ENCODE measurements around the gene ITGAV. TPM values are rescaled to one million over a fixed set of nuclear protein-coding genes. Genes with fewer than 3 reads are reported as not detected.

ITGAV gene
- total and polyA plus RNA-seq, 2 of the 4 experiments (the other 2 are of a cell fraction) = 45.8 to 181 TPM

DNA sequence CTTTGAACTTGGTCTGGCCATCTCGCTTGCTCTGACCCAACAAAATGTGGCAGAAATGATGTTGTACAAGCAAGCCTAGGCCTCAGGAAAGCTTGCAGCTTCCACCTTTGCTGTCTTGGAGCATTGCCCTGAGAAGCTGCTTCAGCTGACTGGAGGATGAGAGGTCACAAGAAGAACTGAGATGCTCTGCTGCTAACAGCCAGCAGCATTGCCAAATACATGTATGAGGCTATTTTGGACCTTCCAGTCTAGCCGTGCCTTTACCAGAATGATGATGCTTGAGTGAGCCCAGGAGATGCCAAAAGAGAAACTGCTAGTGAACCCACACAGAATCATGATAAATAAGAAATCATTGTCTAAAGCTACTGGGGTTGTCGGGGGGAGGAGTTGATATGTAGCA, 13.2 kb upstream of the ITGAV start:
- Histone ChIP-seq H3K18ac (ENCODE audit: low read depth, low read length) (no peak overlapping the region), H3K9me1 (ENCODE audit: insufficient read depth, low read length) (no peaks in the 10 kb centered on the region), H2BK120ac (ENCODE audit: low read depth, low read length) (peak overlapping the region; percentile 5; the same call in 1 of the 2 replicates), H3K79me1 (ENCODE audit: low read depth in 1 of 2, low read length in 2 of 2) (peaks cover 0 to 2% of the 10 kb centered on the region in 2 experiments; a peak in 1 of 4 replicates), H3K9me3 (ENCODE audit: control insufficient read depth, insufficient read depth, low read length) (no peaks in the 10 kb centered on the region), H3K9ac (ENCODE audit: low read depth, low read length) (no peak overlapping the region), H3K4me2 (ENCODE audit: low read depth, low read length) (no peak overlapping the region), H2AFZ (replicated peaks; ENCODE audit: low read length, poor library complexity) (no peak overlapping the region), H3K14ac (replicated peaks; ENCODE audit: low read depth, low read length) (no peak overlapping the region), H2BK20ac (ENCODE audit: low read depth, low read length) (no peak overlapping the region), H3K4me3 (ENCODE audit: insufficient read depth, low read depth, low read length) (no peak overlapping the region), H3K36me3 (ENCODE audit: control insufficient read depth, insufficient read depth, low read length) (no peaks in the 10 kb centered on the region), H3K56ac (ENCODE audit: extremely low read depth, insufficient read depth, low read length) (no peak overlapping the region), H3K23ac (ENCODE audit: low read depth, low read length) (no peak overlapping the region), H3K27me3 (ENCODE audit: control insufficient read depth, insufficient read depth, low read length) (no peaks in the 10 kb centered on the region), H2BK5ac (ENCODE audit: low read depth, low read length, poor library complexity, severe bottlenecking) (no peak overlapping the region), H4K8ac (ENCODE audit: low read depth in 2 of 2, low read length in 2 of 2) (no peak overlapping the region), H4K91ac (ENCODE audit: insufficient read depth, low read depth, low read length) (no peak overlapping the region), H3K4me1 (ENCODE audit: control insufficient read depth, insufficient read depth, low read length) (peaks cover 5% of the 10 kb centered on the region; the same call in 1 of the 2 replicates), H2BK15ac (ENCODE audit: low read depth, low read length) (no peak overlapping the region; the same call in 2 of the 3 replicates), H3K27ac (ENCODE audit: insufficient read depth, low read length) (no peak overlapping the region), H3K4ac (ENCODE audit: low read depth, low read length) (peak overlapping the region; percentile 58), H4K5ac (ENCODE audit: low read depth, low read length) (no peak overlapping the region), H2AK5ac (ENCODE audit: low read depth, low read length) (peak overlapping the region; percentile 67; the same call in 1 of the 2 replicates), H2AK9ac (replicated peaks; ENCODE audit: low read depth, low read length, poor library complexity) (no peak overlapping the region), H4K20me1 (ENCODE audit: insufficient read depth, low read length) (no peaks in the 10 kb centered on the region)
- no CpG with 5 or more reads among the region's 3 CpGs for WGBS, 2 experiments (ENCODE audit: extremely low coverage in 2 of 2, insufficient read length in 1 of 2)
- ATAC-seq (ENCODE audit: low read depth) (no peak), DNase-seq (peak; percentile 65)
- ChIA-PET POLR2A (ENCODE audit: unreplicated experiment) (interaction anchor here (0.6 kb wide), 1 partner anchor 273 kb away, joined by 9 read pairs; no protein-coding TSS in a partner anchor), CTCF (no interaction called here)
- dilution Hi-C loops (cut with HindIII; ENCODE audit: low sequenced_read_pairs, unreplicated experiment) = no loop called here
- TF ChIP-seq, protein P1, sequence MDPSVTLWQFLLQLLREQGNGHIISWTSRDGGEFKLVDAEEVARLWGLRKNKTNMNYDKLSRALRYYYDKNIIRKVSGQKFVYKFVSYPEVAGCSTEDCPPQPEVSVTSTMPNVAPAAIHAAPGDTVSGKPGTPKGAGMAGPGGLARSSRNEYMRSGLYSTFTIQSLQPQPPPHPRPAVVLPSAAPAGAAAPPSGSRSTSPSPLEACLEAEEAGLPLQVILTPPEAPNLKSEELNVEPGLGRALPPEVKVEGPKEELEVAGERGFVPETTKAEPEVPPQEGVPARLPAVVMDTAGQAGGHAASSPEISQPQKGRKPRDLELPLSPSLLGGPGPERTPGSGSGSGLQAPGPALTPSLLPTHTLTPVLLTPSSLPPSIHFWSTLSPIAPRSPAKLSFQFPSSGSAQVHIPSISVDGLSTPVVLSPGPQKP (IDR thresholded peaks at IDR 0.05; ENCODE audit: borderline replicate concordance, low read depth, low read length) = no peak
- TF ChIP-seq CEBPB (IDR thresholded peaks at IDR 0.05; ENCODE audit: low read depth, low read length) = peak; percentile 75
- no peak for TF ChIP-seq CHD1 (IDR thresholded peaks at IDR 0.05; ENCODE audit: low read depth, low read length)
- TF ChIP-seq RCOR1 (IDR thresholded peaks at IDR 0.05; ENCODE audit: insufficient replicate concordance, low read length) = no peak
- intact Hi-C loops (cut with micrococcal nuclease) = no loop called here
- in situ Hi-C loops (cut with MboI; ENCODE audit: low sequenced_read_pairs) = no loop called here
- BruUV-seq (replicated peaks) = no TSS peak
